ENCODE measurements around the gene WIPF2. TPM values are rescaled to one million over a fixed set of nuclear protein-coding genes. Genes with fewer than 3 reads are reported as not detected.

Gene WIPF2
- polyA plus RNA-seq, 1 donor (not counting 4 experiments of a cell fraction or from before 2014, with no cell fraction given) = 8.5 TPM

GRCh38 chr17:40260528-40260927 is 41.4 kb downstream of the WIPF2 start:
- Histone ChIP-seq H2AFZ (ENCODE audit: control insufficient read depth, low read length) (no peak overlapping the region), H3K4me2 (ENCODE audit: control insufficient read depth, extremely low read depth, insufficient read depth, low read depth, low read length) (no peak overlapping the region), H3K36me3 (ENCODE audit: control insufficient read depth in 2 of 2, extremely low read depth in 1 of 2, insufficient read depth in 2 of 2, low read length in 2 of 2) (peaks cover 29 to 32% of the 10 kb centered on the region in 2 experiments), H3K79me2 (ENCODE audit: control insufficient read depth, insufficient read depth, low read length) (no peaks in the 10 kb centered on the region), H3K27me3 (ENCODE audit: control insufficient read depth, extremely low read depth, insufficient read depth, low read length) (no peaks in the 10 kb centered on the region), H4K20me1 (ENCODE audit: control insufficient read depth, extremely low read depth, insufficient read depth, low read length) (no peaks in the 10 kb centered on the region), H3K9me3 (ENCODE audit: control insufficient read depth, low read depth, low read length) (no peaks in the 10 kb centered on the region), H3K4me3 (ENCODE audit: control insufficient read depth in 2 of 3, extremely low read depth in 1 of 3, insufficient read depth in 2 of 3, low read depth in 1 of 3, low read length in 3 of 3) (no peak overlapping the region), H3K27ac (ENCODE audit: control insufficient read depth, insufficient read depth, low read length) (no peak overlapping the region), H3K4me1 (ENCODE audit: control insufficient read depth, extremely low read depth, insufficient read depth, low read length) (no peaks in the 10 kb centered on the region), H3K9me1 (ENCODE audit: control insufficient read depth, extremely low read depth, insufficient read depth, low read length) (no peaks in the 10 kb centered on the region), H3K9ac (ENCODE audit: control insufficient read depth, extremely low read depth, insufficient read depth, low read length) (no peak overlapping the region)
- TF ChIP-seq CTCF (optimal IDR thresholded peaks at IDR 0.05 in 1 of 3, IDR thresholded peaks at IDR 0.05 in 1 of 3, conservative IDR thresholded peaks at IDR 0.05 in 1 of 3; ENCODE audit: extremely low read depth in 1 of 3, insufficient read depth in 2 of 3, low read length in 3 of 3) (no peak), EZH2 (IDR thresholded peaks at IDR 0.05; ENCODE audit: low read length) (no peak)
- dilution Hi-C loops (cut with MboI; ENCODE audit: extremely low pct_ligation_motif_present, low sequenced_read_pairs) = no loop called here
- no peak for DNase-seq (ENCODE audit: low read depth, low spot score)
- no peak for FAIRE-seq

GRCh38 chr17:40264458-40265185 is 45.5 kb downstream of the WIPF2 start:
- H3K9me1 ChIP-seq (ENCODE audit: control insufficient read depth, extremely low read depth, insufficient read depth, low read length) = no peaks in the 10 kb centered on the region
- no peak overlapping the region for H2AFZ ChIP-seq (ENCODE audit: control insufficient read depth, low read length)
- FAIRE-seq = no peak
- peaks cover 37 to 40% of the 10 kb centered on the region in 2 experiments for H3K36me3 ChIP-seq (ENCODE audit: control insufficient read depth in 2 of 2, extremely low read depth in 1 of 2, insufficient read depth in 2 of 2, low read length in 2 of 2)
- H3K9ac ChIP-seq (ENCODE audit: control insufficient read depth, extremely low read depth, insufficient read depth, low read length) = no peak overlapping the region
- H3K27me3 ChIP-seq (ENCODE audit: control insufficient read depth, extremely low read depth, insufficient read depth, low read length) = no peaks in the 10 kb centered on the region
- H3K4me2 ChIP-seq (ENCODE audit: control insufficient read depth, extremely low read depth, insufficient read depth, low read depth, low read length) = no peak overlapping the region
- no peaks in the 10 kb centered on the region for H3K4me1 ChIP-seq (ENCODE audit: control insufficient read depth, extremely low read depth, insufficient read depth, low read length)
- TF ChIP-seq CTCF (optimal IDR thresholded peaks at IDR 0.05 in 1 of 3, IDR thresholded peaks at IDR 0.05 in 1 of 3, conservative IDR thresholded peaks at IDR 0.05 in 1 of 3; ENCODE audit: extremely low read depth in 1 of 3, insufficient read depth in 2 of 3, low read length in 3 of 3) (no peak), EZH2 (IDR thresholded peaks at IDR 0.05; ENCODE audit: low read length) (no peak)
- no peaks in the 10 kb centered on the region for H3K79me2 ChIP-seq (ENCODE audit: control insufficient read depth, insufficient read depth, low read length)
- DNase-seq (ENCODE audit: low read depth, low spot score) = no peak
- no peak overlapping the region for H3K27ac ChIP-seq (ENCODE audit: control insufficient read depth, insufficient read depth, low read length)
- dilution Hi-C loops (cut with MboI; ENCODE audit: extremely low pct_ligation_motif_present, low sequenced_read_pairs) = no loop called here
- no peaks in the 10 kb centered on the region for H4K20me1 ChIP-seq (ENCODE audit: control insufficient read depth, extremely low read depth, insufficient read depth, low read length)
- no peak overlapping the region for H3K4me3 ChIP-seq (ENCODE audit: control insufficient read depth in 2 of 3, extremely low read depth in 1 of 3, insufficient read depth in 2 of 3, low read depth in 1 of 3, low read length in 3 of 3)
- H3K9me3 ChIP-seq (ENCODE audit: control insufficient read depth, low read depth, low read length) = no peaks in the 10 kb centered on the region

All from keratinocyte (primary cell).